ENCODE data around the gene CDH4. TPM values are rescaled to one million over a fixed set of nuclear protein-coding genes. Genes with fewer than 3 reads are reported as not detected.
"Not testable (repeated sequence)": the region's sequence is repeated elsewhere in the genome, so short reads cannot be mapped to it uniquely, and the experiment has no call there.

Gene CDH4
- total RNA-seq, 1 donor from 2014 or later, result 3.2 TPM

GRCh38 chr20:61853073-61854005 is 601.3 kb downstream of the CDH4 start:
- H3K9me3 Mint-ChIP-seq (ENCODE audit: unreplicated experiment), result no peaks in the 10 kb centered on the region
- H3K4me1 Mint-ChIP-seq (ENCODE audit: low read depth, unreplicated experiment), result no peaks in the 10 kb centered on the region
- no peaks in the 10 kb centered on the region for H3K4me1 ChIP-seq (ENCODE audit: insufficient read depth, low read length)
- peaks cover 2% of the 10 kb centered on the region for H3K36me3 Mint-ChIP-seq (ENCODE audit: low read depth, unreplicated experiment)
- no peak overlapping the region for H3K4me3 ChIP-seq (ENCODE audit: insufficient read depth, low read depth, low read length)
- no peak overlapping the region for H3K9ac ChIP-seq (ENCODE audit: low read length)
- H4K20me1 ChIP-seq (ENCODE audit: insufficient read depth, low read length), result peaks cover 5% of the 10 kb centered on the region
- H3K27ac ChIP-seq (ENCODE audit: low read depth, low read length), result no peak overlapping the region
- no peak overlapping the region for H3K27ac Mint-ChIP-seq (ENCODE audit: unreplicated experiment)
- FAIRE-seq (no peak), DNase-seq (ENCODE audit: low read depth) (no peak)
- H3K79me2 ChIP-seq (ENCODE audit: insufficient read depth, low read length), result no peaks in the 10 kb centered on the region
- TF ChIP-seq CTCF (IDR thresholded peaks at IDR 0.05; ENCODE audit: insufficient read depth, low read depth, low read length), result no peak
- no peak for TF ChIP-seq EZH2 (IDR thresholded peaks at IDR 0.05; ENCODE audit: insufficient read depth, low read length)
- peaks cover 37% of the 10 kb centered on the region for H3K27me3 Mint-ChIP-seq (ENCODE audit: low read depth, unreplicated experiment)
- no peaks in the 10 kb centered on the region for H3K27me3 ChIP-seq (ENCODE audit: insufficient read depth, low read length)
- no peaks in the 10 kb centered on the region for H3K36me3 ChIP-seq (ENCODE audit: insufficient read depth, low read length)
- H2AFZ ChIP-seq (ENCODE audit: low read depth, low read length), result no peak overlapping the region
- H3K9me3 ChIP-seq (ENCODE audit: insufficient read depth, low read depth, low read length), result no peaks in the 10 kb centered on the region
- no peak overlapping the region for H3K4me2 ChIP-seq (ENCODE audit: low read length)
- no peak overlapping the region for H3K4me3 Mint-ChIP-seq (ENCODE audit: unreplicated experiment)

- H2AFZ ChIP-seq (ENCODE audit: low read depth, low read length); FAIRE-seq; H3K27ac Mint-ChIP-seq (ENCODE audit: unreplicated experiment): not testable (repeated sequence)
These were observed 602.5 kb downstream of the CDH4 start for GRCh38 chr20:61854538-61854937.

GRCh38 chr20:61855286-61855685 is 603.2 kb downstream of the CDH4 start:
- DNase-seq (ENCODE audit: low read depth), result no peak

More at GRCh38 chr20:61854538-61854937, 602.5 kb downstream of the CDH4 start:
- DNase-seq (ENCODE audit: low read depth); H3K79me2 ChIP-seq (ENCODE audit: insufficient read depth, low read length); H3K9ac ChIP-seq (ENCODE audit: low read length); H3K4me1 ChIP-seq (ENCODE audit: insufficient read depth, low read length); H3K4me2 ChIP-seq (ENCODE audit: low read length); H3K27ac ChIP-seq (ENCODE audit: low read depth, low read length); H3K4me1 Mint-ChIP-seq (ENCODE audit: low read depth, unreplicated experiment); H3K27me3 ChIP-seq (ENCODE audit: insufficient read depth, low read length); H3K9me3 Mint-ChIP-seq (ENCODE audit: unreplicated experiment); H4K20me1 ChIP-seq (ENCODE audit: insufficient read depth, low read length); H3K9me3 ChIP-seq (ENCODE audit: insufficient read depth, low read depth, low read length); H3K36me3 ChIP-seq (ENCODE audit: insufficient read depth, low read length); H3K4me3 ChIP-seq (ENCODE audit: insufficient read depth, low read depth, low read length); H3K4me3 Mint-ChIP-seq (ENCODE audit: unreplicated experiment); H3K36me3 Mint-ChIP-seq (ENCODE audit: low read depth, unreplicated experiment): not testable (repeated sequence)
- peaks cover 33% of the 10 kb centered on the region for H3K27me3 Mint-ChIP-seq (ENCODE audit: low read depth, unreplicated experiment)

More at GRCh38 chr20:61855286-61855685, 603.2 kb downstream of the CDH4 start:
- TF ChIP-seq EZH2 (IDR thresholded peaks at IDR 0.05; ENCODE audit: insufficient read depth, low read length), result no peak
- no peak for TF ChIP-seq CTCF (IDR thresholded peaks at IDR 0.05; ENCODE audit: insufficient read depth, low read depth, low read length)
- no peaks in the 10 kb centered on the region for H3K4me1 ChIP-seq (ENCODE audit: insufficient read depth, low read length)
- no peaks in the 10 kb centered on the region for H3K36me3 ChIP-seq (ENCODE audit: insufficient read depth, low read length)
- Mint-ChIP-seq H3K27me3 (ENCODE audit: low read depth, unreplicated experiment) (peaks cover 27% of the 10 kb centered on the region), H3K36me3 (ENCODE audit: low read depth, unreplicated experiment) (peaks cover under 1% of the 10 kb centered on the region), H3K4me3 (ENCODE audit: unreplicated experiment) (no peak overlapping the region), H3K9me3 (ENCODE audit: unreplicated experiment) (no peaks in the 10 kb centered on the region), H3K4me1 (ENCODE audit: low read depth, unreplicated experiment) (no peaks in the 10 kb centered on the region), H3K27ac (ENCODE audit: unreplicated experiment) (no peak overlapping the region)
- H3K9ac ChIP-seq (ENCODE audit: low read length), result no peak overlapping the region
- FAIRE-seq, result no peak
- no peaks in the 10 kb centered on the region for H3K9me3 ChIP-seq (ENCODE audit: insufficient read depth, low read depth, low read length)
- H4K20me1 ChIP-seq (ENCODE audit: insufficient read depth, low read length), result peaks cover 6% of the 10 kb centered on the region
- no peak overlapping the region for H2AFZ ChIP-seq (ENCODE audit: low read depth, low read length)
- no peak overlapping the region for H3K4me2 ChIP-seq (ENCODE audit: low read length)
- H3K4me3 ChIP-seq (ENCODE audit: insufficient read depth, low read depth, low read length), result no peak overlapping the region
- no peaks in the 10 kb centered on the region for H3K27me3 ChIP-seq (ENCODE audit: insufficient read depth, low read length)
- no peaks in the 10 kb centered on the region for H3K79me2 ChIP-seq (ENCODE audit: insufficient read depth, low read length)
- H3K27ac ChIP-seq (ENCODE audit: low read depth, low read length), result no peak overlapping the region

Data from astrocyte (in vitro differentiated cells and primary cell).